UCSD-AML1 (cell line): ENCODE results near the gene C18orf63.
"Not testable (repeated sequence)": the region's sequence is repeated elsewhere in the genome, so short reads cannot be mapped to it uniquely, and the experiment has no call there.

Experiments
- DNase-seq: peaks from one replicate; lab custom pipeline; 2025; ENCODE audit not compliant: unreplicated experiment; lab: John Stamatoyannopoulos, UW

The C18orf63 gene

GRCh38 chr18:74326231-74326630 is 10.6 kb downstream of the C18orf63 start:
- DNase-seq: no peak

- not testable (repeated sequence) for DNase-seq
Observed at GRCh38 chr18:74326791-74327190, 11.2 kb downstream of the C18orf63 start.

- no peak for DNase-seq
Observed at GRCh38 chr18:74328206-74328605, 12.6 kb downstream of the C18orf63 start.

DNA sequence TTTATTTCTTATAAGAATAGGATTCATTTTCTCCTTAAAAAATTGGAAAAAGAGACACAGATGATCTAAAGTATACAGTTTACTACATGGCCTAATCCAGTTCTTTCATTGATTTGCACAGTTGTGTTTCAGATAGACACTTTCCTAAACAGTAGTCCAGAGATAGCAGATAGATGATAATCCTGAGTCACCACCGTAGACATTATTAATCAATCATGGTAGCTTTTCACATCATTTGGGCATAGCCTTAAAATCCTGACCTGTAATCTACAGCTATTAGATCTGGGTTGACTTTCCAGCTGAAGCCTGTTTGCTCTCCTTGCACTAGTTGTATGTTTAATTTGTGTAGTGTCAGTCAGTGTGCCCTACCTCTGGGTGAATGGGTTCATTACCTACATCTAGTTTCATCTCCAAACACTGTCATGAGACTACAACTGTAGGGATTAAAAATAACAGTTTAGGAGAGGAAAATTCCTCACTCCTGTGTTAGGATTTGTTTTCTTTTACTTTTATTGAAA is 14.1 kb downstream of the C18orf63 start:
- no peak for DNase-seq

GRCh38 chr18:74331404-74331803 is 15.8 kb downstream of the C18orf63 start:
- DNase-seq: no peak

- DNase-seq: no peak
Observed at GRCh38 chr18:74333091-74333490, 17.5 kb downstream of the C18orf63 start.

- no peak for DNase-seq
Observed at GRCh38 chr18:74334242-74334893, 18.7 kb downstream of the C18orf63 start.

DNA sequence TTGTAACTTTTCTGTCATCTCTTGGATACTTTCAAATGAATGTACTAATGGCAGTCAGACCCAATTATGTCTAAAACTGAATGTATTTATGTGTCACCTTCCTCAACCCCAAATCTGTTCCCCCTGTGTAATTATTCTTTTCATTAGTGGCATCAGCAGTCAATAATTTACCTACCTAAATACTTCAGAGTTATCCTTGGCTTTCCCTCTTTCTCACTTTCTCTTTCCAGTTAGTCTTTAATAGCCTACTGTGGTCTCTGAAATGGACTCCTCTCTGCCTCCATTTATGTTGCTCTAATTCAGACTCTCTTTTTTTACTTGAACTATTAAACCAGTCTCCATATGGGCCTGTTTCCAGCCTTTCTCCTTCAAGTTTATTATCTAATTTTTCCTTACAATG is 21.0 kb downstream of the C18orf63 start:
- DNase-seq: no peak

- no peak for DNase-seq
Observed at GRCh38 chr18:74337155-74337911, 21.7 kb downstream of the C18orf63 start.

- no peak for DNase-seq
Observed at GRCh38 chr18:74337912-74338309, 22.3 kb downstream of the C18orf63 start.

DNA sequence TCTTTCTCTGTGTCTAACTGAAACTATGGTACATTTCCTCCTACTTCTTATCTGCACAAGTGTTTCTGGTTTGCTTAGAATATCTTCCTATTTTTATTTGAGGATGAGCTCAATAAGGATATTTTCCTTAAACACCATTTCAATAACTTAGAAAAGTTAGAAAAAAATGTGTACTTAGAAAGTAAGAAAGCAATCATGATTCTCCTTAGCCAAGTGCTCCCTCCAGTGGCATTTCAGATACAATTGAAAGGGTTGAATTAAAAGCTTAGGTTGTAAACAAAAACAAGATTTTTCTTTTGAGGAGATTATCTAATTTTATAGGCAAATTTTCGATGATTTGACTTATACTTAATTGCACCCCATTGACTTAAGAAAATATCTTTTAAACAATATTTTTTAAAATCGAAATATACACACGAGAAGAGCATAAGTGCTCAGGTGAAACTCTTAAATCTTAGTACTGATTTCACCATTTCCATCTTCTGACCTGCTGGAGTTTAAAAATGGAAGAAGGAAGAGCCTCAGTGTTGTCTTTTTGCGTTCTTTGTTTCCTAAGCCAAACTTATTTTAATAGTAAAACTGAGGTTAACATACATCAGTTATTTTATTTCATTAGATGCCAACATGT is 26.9 kb downstream of the C18orf63 start:
- DNase-seq: no peak

DNA sequence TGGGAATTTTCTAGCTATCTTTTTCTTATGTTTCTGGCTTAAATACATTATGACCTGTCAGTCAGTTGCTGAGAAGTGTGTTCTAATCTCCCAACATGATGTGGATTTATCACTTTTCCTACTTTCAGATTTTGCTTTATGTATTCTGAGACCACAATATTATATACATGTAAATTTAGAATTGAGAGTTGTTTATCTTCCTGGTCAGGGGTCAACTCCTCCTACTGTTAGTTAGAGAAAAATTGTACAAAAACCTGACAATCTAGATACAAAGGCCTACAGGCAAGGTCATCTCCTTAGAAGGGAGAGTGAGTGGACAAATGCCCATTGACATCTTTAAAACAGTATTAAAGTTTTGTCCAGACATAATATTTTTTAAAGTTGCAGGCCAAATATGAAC is 30.6 kb downstream of the C18orf63 start:
- no peak for DNase-seq

GRCh38 chr18:74348581-74348980 is 32.9 kb downstream of the C18orf63 start:
- DNase-seq: no peak

GRCh38 chr18:74351354-74351753 is 35.7 kb downstream of the C18orf63 start:
- peak; percentile 33 for DNase-seq

DNA sequence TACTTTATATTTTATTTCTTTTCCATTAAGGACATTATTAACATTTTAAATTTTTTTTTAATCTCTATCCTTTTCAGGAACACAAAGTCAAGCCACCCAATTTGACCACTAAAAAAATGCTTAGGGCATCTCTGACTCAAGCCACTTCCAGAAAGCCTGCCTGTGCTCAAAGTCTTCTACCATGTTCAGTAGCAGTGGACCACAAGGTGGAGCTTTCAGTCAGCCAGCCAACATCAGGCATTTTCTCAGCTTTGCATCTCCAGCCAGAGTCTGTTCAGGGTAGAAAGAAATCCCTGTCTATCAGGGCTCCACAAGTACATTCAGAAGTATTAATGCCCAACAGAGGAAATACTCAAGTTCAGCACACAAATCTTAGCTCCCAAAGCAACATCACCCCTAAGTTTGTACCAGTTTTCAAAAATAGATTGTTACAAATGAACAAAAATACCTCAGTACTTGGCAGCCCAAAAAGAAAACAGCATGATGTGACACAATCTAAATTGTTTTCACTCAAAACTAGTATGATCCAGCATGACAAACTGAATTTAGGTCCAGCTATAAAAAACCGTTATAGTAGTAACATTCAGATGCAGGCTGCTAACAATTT is 37.6 kb downstream of the C18orf63 start:
- peak; percentile 52 for DNase-seq

- no peak for DNase-seq
Observed at GRCh38 chr18:74356959-74357358, 41.3 kb downstream of the C18orf63 start.

DNA sequence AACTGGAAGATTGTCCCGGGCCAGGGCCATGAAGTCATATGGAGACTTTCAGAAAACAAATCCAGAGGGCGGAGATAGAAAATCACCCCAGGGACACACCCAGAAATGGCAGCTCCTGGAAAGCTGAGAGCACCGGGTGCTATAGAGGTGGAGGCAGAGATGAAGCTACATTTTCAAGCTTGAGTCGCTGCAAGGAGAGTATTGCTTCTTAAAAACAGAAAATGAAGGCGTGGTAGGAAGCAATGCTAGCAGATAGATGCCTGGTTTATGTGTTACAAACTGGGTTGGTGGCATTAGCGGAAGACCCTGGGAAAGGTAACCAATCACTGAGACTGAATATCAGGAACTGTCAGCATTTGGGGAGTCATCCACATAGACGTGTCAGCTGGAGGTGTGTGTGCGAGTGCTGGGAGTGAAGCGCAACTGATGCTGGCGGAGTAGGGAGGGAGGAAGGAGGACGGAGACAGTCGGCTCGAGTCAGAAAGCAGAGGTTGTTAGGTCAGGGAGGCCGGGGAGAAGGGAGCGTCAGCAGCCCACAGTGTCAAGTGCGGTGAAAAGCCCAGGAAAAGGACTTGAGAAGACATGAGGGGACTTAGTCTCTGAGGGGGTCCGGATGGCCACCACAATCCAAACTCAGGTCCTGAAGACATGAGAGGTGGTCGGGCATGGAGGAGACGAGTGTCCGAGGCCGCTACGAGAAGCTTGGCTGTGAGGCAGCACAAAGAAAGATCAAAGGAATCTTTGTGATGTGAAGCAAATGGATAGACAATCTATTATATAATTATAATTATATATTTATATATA is 45.4 kb downstream of the C18orf63 start:
- no peak for DNase-seq

- DNase-seq: no peak
Observed at GRCh38 chr18:74367905-74368304, 52.3 kb downstream of the C18orf63 start.

DNA sequence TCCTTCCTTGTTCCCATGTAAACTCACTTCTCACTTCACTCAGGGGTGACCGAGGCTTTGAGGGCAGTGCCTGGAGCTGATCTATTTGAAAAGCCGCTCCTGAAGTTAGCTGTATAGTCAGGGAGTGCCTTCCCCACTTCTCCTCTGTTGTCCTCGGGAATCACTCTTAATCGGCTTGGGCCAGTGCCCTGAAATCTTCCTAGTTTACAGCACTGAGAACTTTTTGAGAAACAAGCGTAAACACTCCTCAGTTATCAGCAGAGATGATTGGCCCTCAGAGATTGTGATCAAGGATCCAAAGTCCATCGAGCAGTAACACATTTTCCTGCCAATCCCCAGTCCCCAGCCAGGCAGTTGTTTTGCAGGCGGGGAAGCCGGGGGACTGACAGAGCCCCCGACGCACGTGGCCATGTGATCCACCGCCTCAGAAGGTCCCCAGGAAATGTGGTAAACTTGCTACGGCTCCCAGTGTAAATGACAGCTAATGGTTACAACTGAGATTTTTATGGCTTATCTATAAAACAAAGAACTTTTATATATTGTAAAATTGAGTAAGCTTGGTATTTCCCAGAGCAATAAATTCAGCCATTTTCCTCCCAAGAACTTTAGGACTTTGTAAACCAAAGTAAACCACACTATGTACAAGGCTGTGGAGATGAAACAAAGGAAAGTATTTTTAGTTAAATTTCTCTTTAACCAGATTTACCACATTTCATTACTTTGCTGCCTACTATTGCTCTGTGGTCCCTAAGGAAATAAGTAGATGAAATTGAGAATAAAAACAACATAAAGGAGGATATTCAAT is 53.5 kb downstream of the C18orf63 start:
- DNase-seq: no peak

DNA sequence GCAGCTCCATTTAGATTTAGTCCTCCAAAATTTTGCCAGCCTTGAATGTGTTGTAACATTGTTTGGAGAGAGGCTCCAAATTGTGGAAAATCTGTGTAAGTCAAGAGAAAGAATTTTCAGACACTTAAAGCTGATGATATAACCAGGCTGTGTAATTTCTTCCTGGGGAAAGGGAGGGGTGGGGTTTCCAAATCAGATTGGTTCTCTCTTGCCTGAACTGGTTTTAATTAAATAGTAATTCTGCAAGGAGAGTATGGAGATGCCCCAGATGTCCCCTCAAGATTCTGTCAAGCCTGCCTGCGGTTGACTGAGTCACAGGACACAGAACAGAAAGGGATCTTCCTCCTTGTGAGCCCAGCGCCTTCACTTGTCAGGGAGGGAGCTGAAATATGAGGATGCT is 54.5 kb downstream of the C18orf63 start:
- no peak for DNase-seq
